NCI-H345 (cell line): Measurements from ENCODE around the gene TRIM2.

Experiments
- DNase-seq: peaks from one replicate; lab custom pipeline; 2025; lab: John Stamatoyannopoulos, UW

TRIM2 gene

DNA sequence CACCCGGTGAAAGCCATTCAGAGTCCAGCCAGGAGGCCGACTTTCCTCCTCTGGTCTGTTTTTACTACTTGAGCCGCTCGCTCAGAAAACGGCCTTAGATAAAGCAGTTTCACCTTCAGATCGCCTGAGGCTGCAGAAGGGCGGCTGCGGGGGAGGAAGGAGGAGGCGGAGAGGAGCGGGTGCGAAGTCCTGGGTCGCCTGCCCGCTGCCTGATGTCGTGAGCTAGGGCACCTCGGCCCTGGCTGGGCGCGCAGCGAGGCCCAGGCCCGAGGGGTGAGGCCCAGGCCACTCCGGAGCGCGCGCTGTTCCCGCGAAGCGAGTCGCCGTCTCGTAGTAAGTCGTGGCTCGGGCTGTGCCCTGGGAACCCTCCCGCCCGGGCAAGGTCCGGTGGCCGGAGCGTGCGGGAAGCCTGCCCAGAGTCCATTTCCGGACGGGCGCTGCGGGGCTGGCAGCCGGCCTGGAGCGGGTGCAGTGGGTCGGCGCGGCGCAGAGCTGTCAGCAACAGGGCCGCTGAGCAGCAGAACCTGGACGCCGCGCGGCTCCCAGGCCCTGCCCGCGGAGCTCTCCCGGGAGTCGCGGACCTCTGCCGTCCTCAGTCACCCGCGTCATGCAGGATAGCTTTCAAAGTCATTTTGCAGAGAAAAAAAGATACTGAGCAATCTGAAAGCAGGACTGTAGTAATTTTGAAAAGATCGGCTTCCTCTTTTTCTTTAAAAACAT is 18.6 kb downstream of the TRIM2 start:
- no peak for DNase-seq

DNA sequence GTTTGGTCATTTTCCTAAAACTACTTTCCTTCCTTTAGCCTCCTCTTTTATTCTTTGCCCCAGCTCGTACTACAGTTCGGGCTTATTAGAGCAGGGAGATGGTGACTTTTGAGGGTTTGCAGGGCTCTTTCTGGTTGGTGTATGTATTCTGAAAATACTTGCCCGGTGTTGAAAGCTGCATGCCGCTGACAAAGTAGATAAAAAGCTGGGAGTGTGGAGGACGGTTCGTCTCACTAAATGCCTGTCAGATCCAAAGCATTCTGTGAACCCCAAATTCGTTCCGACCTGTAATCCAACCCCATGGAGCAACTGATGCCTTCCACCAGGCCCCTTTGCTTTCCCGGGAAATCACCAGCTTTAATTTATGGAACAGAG is 19.2 kb downstream of the TRIM2 start:
- no peak for DNase-seq

- no peak for DNase-seq
These were observed 19.7 kb downstream of the TRIM2 start for GRCh38 chr4:153223930-153224329.

- no peak for DNase-seq
These were observed 20.2 kb downstream of the TRIM2 start for GRCh38 chr4:153224474-153224873.

DNA sequence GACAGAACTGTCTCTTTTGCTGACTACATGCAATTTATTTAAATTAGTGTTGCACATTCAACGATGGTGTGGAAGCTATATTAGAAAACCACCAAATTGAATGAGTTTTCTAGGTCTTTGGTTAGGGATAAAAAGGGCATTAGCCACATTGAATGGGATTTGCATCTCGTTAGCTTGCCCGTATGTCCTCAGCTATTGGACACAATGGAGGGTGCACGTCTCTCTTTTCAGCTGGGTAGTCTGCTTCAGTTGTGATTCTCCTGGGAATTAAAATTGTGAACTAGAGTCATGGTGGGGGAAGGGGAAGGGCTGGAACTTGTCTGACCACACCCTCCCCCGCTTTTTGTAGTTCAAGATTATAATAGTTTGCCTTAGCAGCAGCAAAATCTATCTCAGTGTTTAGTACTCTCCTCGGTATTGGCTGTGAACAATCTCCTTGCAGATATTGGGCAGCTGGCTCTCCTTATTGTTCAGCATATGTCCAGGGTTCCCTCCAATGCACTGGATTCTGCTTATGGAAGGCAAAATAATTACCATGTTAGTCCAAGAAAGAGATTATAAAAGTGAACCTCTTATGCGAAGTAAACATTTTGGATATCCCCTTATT is 23.3 kb downstream of the TRIM2 start:
- no peak for DNase-seq

GRCh38 chr4:153228512-153229140 is 24.4 kb downstream of the TRIM2 start:
- DNase-seq = no peak

GRCh38 chr4:153229545-153229944 is 25.3 kb downstream of the TRIM2 start:
- DNase-seq = no peak

DNA sequence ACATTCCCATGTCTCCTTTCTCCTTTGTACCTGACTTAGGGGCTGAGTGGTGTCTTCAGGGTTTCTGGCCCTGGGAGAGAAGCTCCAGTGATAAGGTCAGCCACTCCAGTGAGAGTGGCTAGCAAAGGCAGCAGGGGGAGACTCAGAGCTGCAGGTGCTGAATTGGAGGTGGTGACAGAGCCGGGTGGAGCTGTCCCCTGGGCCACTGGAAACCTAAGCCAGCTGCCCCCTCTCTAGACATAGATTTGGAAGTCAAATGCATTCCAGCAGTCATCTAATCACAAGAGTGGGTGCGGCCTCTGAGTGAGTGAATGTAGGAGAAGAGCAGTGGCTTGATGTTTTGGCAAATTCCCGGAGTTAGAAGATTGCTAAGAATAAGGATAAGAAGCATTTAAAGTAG is 28.5 kb downstream of the TRIM2 start:
- DNase-seq = no peak

- peak; percentile 4 for DNase-seq
These were observed 29.6 kb downstream of the TRIM2 start for GRCh38 chr4:153233761-153234371.

GRCh38 chr4:153234885-153235284 is 30.6 kb downstream of the TRIM2 start:
- DNase-seq = no peak

DNA sequence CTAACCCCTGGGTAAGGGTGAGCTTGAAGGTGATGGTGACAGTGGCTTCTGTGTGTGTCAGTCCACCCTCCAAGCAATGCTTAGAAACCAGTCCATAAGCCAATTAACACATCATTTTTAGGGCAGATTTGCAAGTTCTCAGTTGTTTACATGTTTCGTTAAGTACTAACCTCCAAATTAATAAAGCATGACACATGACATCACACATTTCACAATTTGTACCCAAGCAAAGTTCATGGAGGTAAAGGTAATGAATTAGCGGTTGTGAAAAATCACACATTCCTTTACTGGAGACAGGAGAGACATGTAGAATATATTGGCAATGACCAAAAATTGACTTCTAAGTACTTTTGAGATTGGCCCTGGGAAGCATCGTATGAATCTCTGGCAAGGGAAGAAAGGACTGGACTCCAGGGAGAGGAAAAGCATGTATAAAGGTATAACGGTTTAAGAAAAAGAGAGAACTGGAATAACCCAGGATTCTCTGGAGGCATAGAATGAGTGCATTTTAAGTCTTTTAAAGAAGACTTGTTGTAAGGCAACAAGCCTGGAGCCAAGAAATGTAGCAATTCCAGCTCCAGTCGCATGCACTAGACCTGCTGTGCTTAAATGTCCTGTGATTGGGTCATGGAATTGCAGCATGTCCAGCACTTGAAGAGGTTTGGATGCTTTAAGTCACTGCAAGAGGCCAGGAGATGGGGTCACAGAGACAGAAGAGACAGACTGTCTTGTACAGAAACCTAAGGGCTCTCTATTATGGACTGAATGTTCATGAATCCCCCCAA is 34.1 kb downstream of the TRIM2 start:
- DNase-seq = no peak

GRCh38 chr4:153239409-153239808 is 35.2 kb downstream of the TRIM2 start:
- DNase-seq = no peak

DNA sequence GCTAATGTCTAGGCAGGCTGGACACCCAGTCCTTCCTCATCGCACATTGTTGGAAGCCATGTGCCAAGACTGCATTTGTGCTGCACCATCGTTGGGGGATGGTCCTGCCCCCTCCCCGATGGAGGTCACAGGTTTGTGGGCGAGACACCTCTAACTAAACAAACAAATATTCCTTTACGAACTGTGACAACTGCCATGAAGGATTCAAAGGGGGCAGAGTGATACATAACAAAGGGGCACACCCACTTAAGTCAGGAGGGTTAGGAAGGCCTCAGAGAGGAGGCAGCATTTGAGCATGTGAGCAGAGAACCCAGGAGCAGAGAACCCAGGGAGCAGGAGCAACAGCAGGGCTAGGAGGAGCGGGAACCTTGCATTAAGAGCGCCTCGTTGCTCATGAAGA is 37.1 kb downstream of the TRIM2 start:
- DNase-seq = no peak

DNA sequence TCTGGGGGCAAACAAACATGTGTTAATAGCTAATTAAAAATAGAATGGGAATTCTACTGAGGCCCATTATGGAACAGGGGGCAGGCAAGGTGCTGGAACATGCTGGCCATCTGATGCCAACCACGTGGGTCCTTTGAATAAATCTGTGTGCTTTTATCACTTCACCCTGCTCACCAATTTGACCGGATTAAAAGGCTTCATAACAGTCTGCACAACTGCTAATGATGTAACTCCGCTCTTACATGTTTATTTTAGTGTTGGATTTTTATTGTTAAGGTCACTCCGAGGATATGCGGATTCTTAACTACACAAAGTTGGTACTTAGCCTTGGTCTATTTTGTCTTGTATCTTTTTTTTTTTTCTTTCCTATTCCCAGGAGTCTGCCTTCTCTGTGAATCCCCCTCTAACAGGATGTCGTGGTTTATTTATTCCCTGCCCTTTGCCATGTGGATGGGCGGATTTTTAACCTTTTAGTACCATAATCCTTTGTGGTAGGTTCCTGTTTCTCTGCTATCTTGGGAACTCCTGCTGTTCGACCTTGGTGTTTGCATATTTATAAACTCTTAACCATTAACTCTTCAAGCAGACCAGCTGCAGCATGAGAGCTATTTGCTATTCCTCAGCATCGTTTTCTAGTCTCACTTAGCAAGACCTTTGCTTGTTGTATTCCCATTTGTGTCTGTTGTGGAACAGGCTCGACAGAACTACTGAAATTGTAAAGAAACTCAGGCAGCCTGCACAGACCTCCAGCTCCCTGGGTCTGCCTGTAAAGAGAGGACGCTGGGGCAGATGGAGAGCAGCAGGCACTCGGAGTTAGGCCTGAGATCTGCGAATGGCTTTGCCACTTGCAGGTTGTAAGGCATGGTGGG is 38.0 kb downstream of the TRIM2 start:
- peak; percentile 23 for DNase-seq

DNA sequence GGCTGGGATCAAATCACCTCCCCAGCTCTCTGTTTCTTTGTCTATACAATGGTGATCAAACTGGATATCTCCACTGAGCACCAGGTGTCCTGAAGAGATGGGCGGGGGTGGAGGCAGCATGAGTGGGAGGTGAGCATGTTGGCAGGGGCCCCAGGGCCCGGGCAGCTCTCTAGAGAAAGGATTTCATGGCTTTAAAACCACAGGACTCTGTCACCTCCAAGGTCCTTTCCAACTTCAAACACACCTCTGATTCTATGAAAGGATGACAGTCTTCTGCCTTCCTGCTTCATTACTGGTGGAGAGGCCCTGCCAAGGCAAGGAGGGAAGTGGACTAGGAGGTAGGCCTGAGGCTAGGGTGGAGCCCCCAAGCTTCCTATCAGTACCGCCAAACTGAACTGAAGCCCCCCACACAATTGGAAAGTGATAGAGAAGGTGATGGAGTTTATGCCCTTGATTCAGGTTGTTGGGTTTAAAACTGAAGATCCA is 38.6 kb downstream of the TRIM2 start:
- DNase-seq = peak; percentile 28

GRCh38 chr4:153243468-153243867 is 39.2 kb downstream of the TRIM2 start:
- no peak for DNase-seq

DNA sequence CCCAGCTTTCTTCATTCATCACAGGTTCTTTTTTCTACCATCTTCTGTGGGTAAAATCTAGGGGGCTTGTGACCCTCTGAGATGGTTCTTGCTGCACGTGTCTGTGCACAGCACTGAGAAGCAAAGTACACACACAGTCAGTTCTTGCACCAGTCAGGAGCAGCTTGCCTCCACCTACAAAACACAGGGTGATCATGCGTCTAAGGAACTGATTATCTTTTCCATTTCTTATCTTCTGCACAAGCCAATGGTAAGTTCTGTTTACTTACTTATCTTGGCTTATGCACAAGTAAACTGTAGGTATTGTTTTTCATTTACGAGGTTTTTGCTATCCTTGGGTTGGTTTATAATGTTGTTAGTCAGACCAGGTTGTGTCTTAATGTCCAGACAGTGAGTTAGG is 40.7 kb downstream of the TRIM2 start:
- no peak for DNase-seq

DNA sequence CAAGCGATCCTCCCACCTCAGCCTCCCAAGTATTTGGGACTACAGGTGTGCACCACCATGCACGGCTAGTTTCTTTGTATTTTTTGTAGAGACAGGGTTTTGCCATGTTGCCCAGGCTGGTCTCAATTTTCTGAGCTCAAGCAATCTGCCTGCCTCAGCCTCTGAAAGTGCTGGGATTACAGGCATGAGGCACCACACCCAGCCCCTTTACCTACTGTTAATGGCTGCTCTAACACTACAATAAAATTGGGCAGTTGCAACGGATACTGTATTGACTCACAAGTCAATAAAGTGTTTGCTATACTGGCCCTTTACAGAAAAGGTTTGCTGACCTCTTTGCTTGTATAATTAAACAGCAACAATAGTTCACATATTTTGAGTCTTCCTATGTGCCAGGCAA is 41.5 kb downstream of the TRIM2 start:
- DNase-seq = no peak

- peak; percentile 38 for DNase-seq
These were observed 42.3 kb downstream of the TRIM2 start for GRCh38 chr4:153246446-153247115.

GRCh38 chr4:153247116-153247490 is 42.9 kb downstream of the TRIM2 start:
- no peak for DNase-seq
